IMR-90 (cell line): ENCODE data around the gene SVIL. TPM values are rescaled to one million over a fixed set of nuclear protein-coding genes. Genes with fewer than 3 reads are reported as not detected.

Experiments used
- ATAC-seq: fragments of 200-7000 bp; cut with Tn5 transposase; 2 replicates; pipeline ENCODE4 v1.9.1; 2020; ENCODE audit warnings: low read depth, mild to moderate bottlenecking, moderate library complexity
- BruUV-seq: library from RNA; stranded (reverse); fragments of 400-500 nt; replicated peaks from 2 replicates; lab custom pipeline; 2021; lab: Mats Ljungman, UMichigan
- CTCF ChIA-PET: fragments of 300-600 bp; formaldehyde crosslinking; extraction: SDS; loops from one replicate; lab custom pipeline; 2021; ENCODE audit warnings: antibody characterized with exemption; lab: Yijun Ruan, JAX
- POLR2A ChIA-PET: fragments of 300-600 bp; sonication (Branson Sonifier 250); formaldehyde crosslinking; loops from one replicate; lab custom pipeline; 2022; ENCODE audit warnings: antibody characterized with exemption; ENCODE audit not compliant: unreplicated experiment; lab: Charles Lee
- DNase-seq: peaks from one replicate; pipeline ENCODE4 v3.0.0; 2013
- H2AFZ ChIP-seq: replicated peaks from 2 replicates; pipeline ENCODE3; 2013; ENCODE audit warnings: low read length, mild to moderate bottlenecking; ENCODE audit not compliant: poor library complexity
- H2AK5ac ChIP-seq: 2 replicates; pipeline ENCODE4 v1.6.1; 2013; ENCODE audit warnings: low read depth, low read length, inconsistent platforms
- H2AK9ac ChIP-seq: replicated peaks from 2 replicates; pipeline ENCODE3; 2013; ENCODE audit warnings: mild to moderate bottlenecking, low read depth, low read length, moderate library complexity; ENCODE audit not compliant: poor library complexity
- H2BK120ac ChIP-seq: 2 replicates; pipeline ENCODE4 v1.6.1; 2013; ENCODE audit warnings: low read depth, low read length, inconsistent platforms
- H2BK15ac ChIP-seq: 3 replicates; pipeline ENCODE4 v1.6.1; 2013; ENCODE audit warnings: low read depth, low read length, inconsistent platforms
- H2BK20ac ChIP-seq: 2 replicates; pipeline ENCODE4 v1.6.1; 2013; ENCODE audit warnings: low read depth, mild to moderate bottlenecking, inconsistent platforms, low read length, moderate library complexity
- H2BK5ac ChIP-seq: 2 replicates; pipeline ENCODE4 v1.6.1; 2013; ENCODE audit warnings: mild to moderate bottlenecking, low read depth, low read length, inconsistent platforms; ENCODE audit not compliant: poor library complexity, severe bottlenecking
- H3K14ac ChIP-seq: replicated peaks from 2 replicates; pipeline ENCODE4 v1.6.1; 2013; ENCODE audit warnings: low read depth, low read length, inconsistent platforms
- H3K18ac ChIP-seq: 2 replicates; pipeline ENCODE4 v1.6.1; 2013; ENCODE audit warnings: low read depth, low read length, control low read depth
- H3K23ac ChIP-seq: 2 replicates; pipeline ENCODE4 v1.6.1; 2013; ENCODE audit warnings: low read depth, low read length, inconsistent platforms
- H3K27ac ChIP-seq: 2 replicates; pipeline ENCODE4 v1.5.1; 2013; ENCODE audit warnings: mild to moderate bottlenecking, control low read depth, low read length; ENCODE audit not compliant: insufficient read depth
- H3K27me3 ChIP-seq: 2 replicates; pipeline ENCODE4 v1.6.1; 2013; ENCODE audit warnings: low read length; ENCODE audit not compliant: control insufficient read depth, insufficient read depth
- H3K36me3 ChIP-seq: 2 replicates; pipeline ENCODE4 v1.6.1; 2013; ENCODE audit warnings: low read length, mixed read lengths; ENCODE audit not compliant: control insufficient read depth, insufficient read depth
- H3K4ac ChIP-seq: 2 replicates; pipeline ENCODE4 v1.6.1; 2013; ENCODE audit warnings: low read depth, low read length, inconsistent platforms
- H3K4me1 ChIP-seq: 2 replicates; pipeline ENCODE4 v1.6.1; 2013; ENCODE audit warnings: low read length, mixed read lengths; ENCODE audit not compliant: control insufficient read depth, insufficient read depth
- H3K4me2 ChIP-seq: 2 replicates; pipeline ENCODE4 v1.6.1; 2013; ENCODE audit warnings: low read depth, mild to moderate bottlenecking, control low read depth, low read length, moderate library complexity
- H3K4me3 ChIP-seq: 2 replicates; pipeline ENCODE4 v1.5.1; 2013; ENCODE audit warnings: low read depth, mild to moderate bottlenecking, control low read depth, low read length, moderate library complexity; ENCODE audit not compliant: insufficient read depth
- H3K56ac ChIP-seq: 2 replicates; pipeline ENCODE4 v1.6.1; 2013; ENCODE audit warnings: low read length, inconsistent platforms; ENCODE audit not compliant: insufficient read depth; ENCODE audit errors: extremely low read depth
- H3K79me1 ChIP-seq, 2 experiments: 2 replicates each; pipeline ENCODE4 v1.6.1; 2013; ENCODE audit warnings: low read length in 2 of 2, inconsistent platforms in 1 of 2, low read depth in 1 of 2
- H3K9ac ChIP-seq: 2 replicates; pipeline ENCODE4 v1.6.1; 2013; ENCODE audit warnings: low read depth, low read length, control low read depth
- H3K9me1 ChIP-seq: 2 replicates; pipeline ENCODE4 v1.6.1; 2013; ENCODE audit warnings: low read length, inconsistent platforms; ENCODE audit not compliant: insufficient read depth
- H3K9me3 ChIP-seq: 2 replicates; pipeline ENCODE4 v1.6.1; 2013; ENCODE audit warnings: low read length; ENCODE audit not compliant: control insufficient read depth, insufficient read depth
- H4K20me1 ChIP-seq: 2 replicates; pipeline ENCODE4 v1.6.1; 2013; ENCODE audit warnings: low read length, inconsistent platforms; ENCODE audit not compliant: insufficient read depth
- H4K5ac ChIP-seq: 2 replicates; pipeline ENCODE4 v1.6.1; 2013; ENCODE audit warnings: mild to moderate bottlenecking, low read depth, low read length, control low read depth
- H4K8ac ChIP-seq, 2 experiments: 2 replicates each; pipeline ENCODE4 v1.6.1; 2013; ENCODE audit warnings: low read depth in 2 of 2, low read length in 2 of 2, control low read depth in 1 of 2, inconsistent platforms in 1 of 2
- H4K91ac ChIP-seq: 2 replicates; pipeline ENCODE4 v1.6.1; 2013; ENCODE audit warnings: low read depth, low read length, inconsistent platforms; ENCODE audit not compliant: insufficient read depth
- CHD1 ChIP-seq: IDR thresholded peaks from 2 replicates; pipeline ENCODE4 v1.6.1; 2012; ENCODE audit warnings: low read depth, low read length, improper control_type of control experiment
- CTCF ChIP-seq: conservative IDR thresholded peaks from 2 replicates; pipeline ENCODE4 v1.5.1; 2012; ENCODE audit warnings: mild to moderate bottlenecking, low read depth, low read length, improper control_type of control experiment
- FOS ChIP-seq: fragments of 150-350 bp; IDR thresholded peaks from 2 replicates; pipeline ENCODE4 v1.6.1; 2016; ENCODE audit warnings: low read depth, low read length
- RAD21 ChIP-seq: IDR thresholded peaks from 2 replicates; pipeline ENCODE4 v1.6.1; 2012; ENCODE audit warnings: low read length, improper control_type of control experiment
- RFX5 ChIP-seq: IDR thresholded peaks from 2 replicates; pipeline ENCODE4 v1.8.0; 2012; ENCODE audit warnings: low read depth, mild to moderate bottlenecking, low read length, moderate library complexity
- SMC3 ChIP-seq: fragments of 150-350 bp; IDR thresholded peaks from 2 replicates; pipeline ENCODE4 v1.6.1; 2016; ENCODE audit warnings: low read depth, mild to moderate bottlenecking, antibody characterized with exemption, low read length, moderate library complexity
- WGBS, 2 experiments: methylation state at CpG; one replicate each; pipeline versions ENCODE4 v1.1.5 to v1.1.7; 2013; ENCODE audit warnings: missing lambda C conversion rate in 2 of 2; ENCODE audit not compliant: insufficient read length in 1 of 2; ENCODE audit errors: extremely low coverage in 2 of 2; 5-methylcytosine and 5-hydroxymethylcytosine counted together
- dilution Hi-C: fragments of 300-500 bp; cut with HindIII; formaldehyde crosslinking; loops from one replicate; pipeline ENCODE4 v1.14.3; 2018; ENCODE audit warnings: low sequenced_read_pairs; ENCODE audit not compliant: unreplicated experiment
- in situ Hi-C: fragments of 300-500 bp; cut with MboI; formaldehyde crosslinking; loops from 3 replicates; pipeline ENCODE4 v1.14.3; 2019; ENCODE audit warnings: low sequenced_read_pairs, inconsistent platforms, mixed read lengths
- intact Hi-C: fragments of 100-400 bp; cut with micrococcal nuclease; formaldehyde crosslinking; loops from 2 replicates; pipeline ENCODE4 v1.10.0; 2022
- polyA plus RNA-seq, 3 experiments: library from polyadenylated mRNA; depleted of rRNA; stranded (reverse); fragments of >200 nt; gene quantifications; 2 replicates each; pipeline ENCODE4 v1.2.3, GENCODE V29; 2012; ENCODE audit warnings: low replicate concordance in 1 of 3
- total RNA-seq: library from RNA; depleted of rRNA; stranded (reverse); fragments of >200 nt; gene quantifications from 2 replicates; pipeline ENCODE4 v1.2.3, GENCODE V29; 2012

The SVIL gene
- total and polyA plus RNA-seq, 2 of the 4 experiments (the other 2 are of a cell fraction) = 11.5 to 11.6 TPM

- dilution Hi-C loops (no loop called here), in situ Hi-C loops (no loop called here)
These were observed 206.3 kb downstream of the SVIL start for GRCh38 chr10:29428486-29428885.

More at GRCh38 chr10:29428486-29428885, 206.3 kb downstream of the SVIL start:
- H3K9me1 ChIP-seq = 0 out of 2 replicates have a peak, but pooled peaks cover 3% of the 10 kb centered on the region
- H2AFZ ChIP-seq = no peak overlapping the region
- H2BK120ac ChIP-seq = no peak overlapping the region
- no TSS peak for BruUV-seq
- H2BK5ac ChIP-seq = no peak overlapping the region
- no peaks in the 10 kb centered on the region for H3K9me3 ChIP-seq
- H3K27ac ChIP-seq = no peak overlapping the region
- no peaks in the 10 kb centered on the region for H3K27me3 ChIP-seq
- no peak overlapping the region for H3K23ac ChIP-seq
- H2BK15ac ChIP-seq = no peak overlapping the region
- no peak overlapping the region for H3K18ac ChIP-seq
- H3K4ac ChIP-seq = no peak overlapping the region
- no peak overlapping the region for H4K91ac ChIP-seq
- no peak overlapping the region for H3K4me2 ChIP-seq
- no peak overlapping the region for H3K56ac ChIP-seq
- peaks cover 2% of the 10 kb centered on the region; the same call in 1 of the 2 replicates for H3K36me3 ChIP-seq
- no peak overlapping the region for H4K5ac ChIP-seq
- TF ChIP-seq FOS (no peak), CHD1 (no peak), SMC3 (no peak), RAD21 (no peak), CTCF (no peak), RFX5 (no peak)
- no peak overlapping the region for H3K14ac ChIP-seq
- ChIA-PET POLR2A (no interaction called here), CTCF (no interaction called here)
- no CpG with 5 or more reads among the region's 8 CpGs for WGBS, 2 experiments
- H3K4me3 ChIP-seq = no peak overlapping the region
- no peak overlapping the region for H3K9ac ChIP-seq
- no peak overlapping the region for H4K8ac ChIP-seq
- ATAC-seq (no peak), DNase-seq (no peak)
- H3K4me1 ChIP-seq = no peaks in the 10 kb centered on the region
- H2AK9ac ChIP-seq = no peak overlapping the region
- intact Hi-C loops = no loop called here
- H2AK5ac ChIP-seq = no peak overlapping the region
- H3K79me1 ChIP-seq = peaks cover 12 to 55% of the 10 kb centered on the region in 2 experiments
- H2BK20ac ChIP-seq = no peak overlapping the region
- H4K20me1 ChIP-seq = peaks cover 27% of the 10 kb centered on the region
